DOHH2 (cell line): ENCODE data around the gene DEFB116.

Experiments
- H3F3A ChIP-seq: fragments of 200-600 bp; sonication (generic), shearing (Covaris generic); 2 replicates; pipeline ENCODE4 v1.6.0; 2016; ENCODE audit warnings: antibody characterized with exemption, mild to moderate bottlenecking; ENCODE audit not compliant: control insufficient read depth, insufficient read depth
- H3K27ac ChIP-seq: fragments of 200-600 bp; sonication (generic); 2 replicates; pipeline ENCODE4 v1.5.1; 2014; ENCODE audit warnings: low read depth, mild to moderate bottlenecking, low read length, moderate library complexity
- H3K27me3 ChIP-seq: fragments of 200-600 bp; sonication (generic); 2 replicates; pipeline ENCODE4 v1.6.1; 2014; ENCODE audit warnings: mild to moderate bottlenecking, low read length, mixed read lengths; ENCODE audit not compliant: control insufficient read depth
- H3K36me3 ChIP-seq: fragments of 200-600 bp; sonication (generic); 2 replicates; pipeline ENCODE4 v1.6.1; 2014; ENCODE audit warnings: mild to moderate bottlenecking, low read length, moderate library complexity, mixed read lengths; ENCODE audit not compliant: control insufficient read depth
- H3K4me1 ChIP-seq: fragments of 200-600 bp; sonication (generic); 2 replicates; pipeline ENCODE4 v1.6.1; 2014; ENCODE audit warnings: mild to moderate bottlenecking, low read length, mixed read lengths; ENCODE audit not compliant: control insufficient read depth
- H3K4me2 ChIP-seq: fragments of 200-600 bp; sonication (generic); 2 replicates; pipeline ENCODE4 v1.6.0; 2014; ENCODE audit warnings: mild to moderate bottlenecking, low read length, moderate library complexity
- H3K4me3 ChIP-seq: fragments of 200-600 bp; sonication (generic); 2 replicates; pipeline ENCODE4 v1.5.1; 2014; ENCODE audit warnings: mild to moderate bottlenecking, low read length, mixed read lengths
- H3K79me2 ChIP-seq: fragments of 200-600 bp; sonication (generic); 2 replicates; pipeline ENCODE4 v1.6.1; 2014; ENCODE audit warnings: mild to moderate bottlenecking, low read length, mixed read lengths; ENCODE audit not compliant: control insufficient read depth
- H3K9me2 ChIP-seq: fragments of 200-600 bp; sonication (generic); replicated peaks from 2 replicates; pipeline ENCODE4 v1.6.1; 2014; ENCODE audit warnings: mild to moderate bottlenecking, low read length, mixed read lengths; ENCODE audit not compliant: control insufficient read depth
- H3K9me3 ChIP-seq: fragments of 200-600 bp; sonication (generic); 2 replicates; pipeline ENCODE4 v1.6.1; 2014; ENCODE audit warnings: antibody characterized with exemption, low read length, mixed read lengths; ENCODE audit not compliant: control insufficient read depth, insufficient read depth
- H4K20me1 ChIP-seq: fragments of 200-600 bp; sonication (generic); 2 replicates; pipeline ENCODE4 v1.6.0; 2014; ENCODE audit warnings: low read depth, mild to moderate bottlenecking, antibody characterized with exemption, low read length, moderate library complexity; ENCODE audit not compliant: control insufficient read depth, insufficient read depth
- CTCF ChIP-seq: fragments of 200-600 bp; sonication (generic); IDR thresholded peaks from one replicate; pipeline ENCODE4 v1.5.1; 2014; ENCODE audit warnings: antibody characterized with exemption, mild to moderate bottlenecking, low read depth, low read length; ENCODE audit not compliant: poor library complexity, severe bottlenecking
- EZH2phosphoT487 ChIP-seq: fragments of 200-600 bp; sonication (generic); IDR thresholded peaks from 2 replicates; pipeline ENCODE4 v1.6.1; 2017; ENCODE audit warnings: borderline replicate concordance, mild to moderate bottlenecking, antibody characterized with exemption, low read length, moderate library complexity, mixed read lengths

The DEFB116 gene

GRCh38 chr20:31308535-31309162 is at the start of gene DEFB116:
Gene DEFB116 (minus strand): TSS chr20:31308585. CDS start chr20:31308585, 0 bp downstream.
- no peaks in the 10 kb centered on the region for H3F3A ChIP-seq
- H3K9me2 ChIP-seq, result no peaks in the 10 kb centered on the region

GRCh38 chr20:31355981-31356380 is 47.6 kb upstream of the DEFB116 start:
- Histone ChIP-seq H3K4me3 (no peak overlapping the region), H3K27me3 (no peaks in the 10 kb centered on the region), H3K4me1 (no peaks in the 10 kb centered on the region), H3K4me2 (no peak overlapping the region), H3K27ac (no peak overlapping the region), H3K9me3 (no peaks in the 10 kb centered on the region), H3K36me3 (no peaks in the 10 kb centered on the region), H3K9me2 (no peaks in the 10 kb centered on the region), H3F3A (no peaks in the 10 kb centered on the region), H3K79me2 (no peaks in the 10 kb centered on the region), H4K20me1 (no peaks in the 10 kb centered on the region)
- TF ChIP-seq CTCF (no peak), EZH2phosphoT487 (no peak)

More at GRCh38 chr20:31308535-31309162, at the start of gene DEFB116:
- Histone ChIP-seq H3K36me3 (no peaks in the 10 kb centered on the region), H3K27me3 (no peaks in the 10 kb centered on the region), H3K27ac (no peak within 1 kb of the TSS), H4K20me1 (no peaks in the 10 kb centered on the region), H3K79me2 (no peaks in the 10 kb centered on the region), H3K4me2 (no peak within 1 kb of the TSS), H3K4me3 (no peak within 1 kb of the TSS), H3K4me1 (no peaks in the 10 kb centered on the region), H3K9me3 (no peaks in the 10 kb centered on the region)
- TF ChIP-seq CTCF, result no peak
- no peak for TF ChIP-seq EZH2phosphoT487

GRCh38 chr20:31341470-31341869 is 33.1 kb upstream of the DEFB116 start:
- Histone ChIP-seq H4K20me1 (no peaks in the 10 kb centered on the region), H3K27me3 (no peaks in the 10 kb centered on the region), H3K79me2 (no peaks in the 10 kb centered on the region), H3K9me2 (no peaks in the 10 kb centered on the region), H3K9me3 (no peaks in the 10 kb centered on the region), H3F3A (no peaks in the 10 kb centered on the region), H3K4me3 (no peak overlapping the region), H3K4me2 (no peak overlapping the region), H3K36me3 (no peaks in the 10 kb centered on the region), H3K4me1 (no peaks in the 10 kb centered on the region), H3K27ac (no peak overlapping the region)
- TF ChIP-seq CTCF (no peak), EZH2phosphoT487 (no peak)
